ENCODE data around the gene TNNT2.

TNNT2 gene

DNA sequence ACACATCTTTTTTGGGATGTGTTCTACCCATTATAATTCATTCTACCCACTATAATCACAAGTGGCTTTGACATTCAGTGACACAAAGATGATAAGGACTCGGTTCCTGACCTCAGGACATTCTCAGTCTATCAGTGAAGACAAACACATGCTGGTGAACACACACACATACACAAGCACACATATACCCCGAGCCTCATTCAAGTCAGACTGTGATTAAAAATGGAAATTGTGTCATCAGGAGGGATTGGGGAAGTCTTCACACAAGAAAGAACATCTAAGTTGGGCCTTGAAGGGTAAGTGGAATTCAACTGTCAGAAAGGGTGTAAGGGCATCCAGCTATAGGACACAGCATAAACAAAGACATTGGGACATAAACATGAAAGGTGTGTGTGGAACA, 24.2 kb upstream of the TNNT2 start:
- DNase-seq, result no peak

DNA sequence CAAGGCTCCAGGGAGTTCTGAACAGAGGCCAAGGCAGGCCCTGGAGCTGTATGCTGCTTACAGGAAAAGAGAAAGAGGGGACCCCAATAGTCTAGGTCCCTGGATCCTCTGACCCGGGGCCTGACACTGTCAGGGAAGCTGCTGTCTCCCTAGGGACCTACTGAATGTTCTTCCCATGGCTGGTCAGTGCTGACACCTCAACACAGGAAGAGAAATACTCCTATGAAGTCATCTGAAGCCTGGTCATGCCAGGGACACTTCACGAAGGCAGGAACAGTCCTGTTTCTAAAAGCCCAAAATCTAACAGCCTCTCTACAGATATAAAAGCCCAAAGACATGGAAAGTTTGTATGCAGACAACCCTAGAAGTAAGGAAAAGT, 23.4 kb upstream of the TNNT2 start:
- no peak for DNase-seq

DNA sequence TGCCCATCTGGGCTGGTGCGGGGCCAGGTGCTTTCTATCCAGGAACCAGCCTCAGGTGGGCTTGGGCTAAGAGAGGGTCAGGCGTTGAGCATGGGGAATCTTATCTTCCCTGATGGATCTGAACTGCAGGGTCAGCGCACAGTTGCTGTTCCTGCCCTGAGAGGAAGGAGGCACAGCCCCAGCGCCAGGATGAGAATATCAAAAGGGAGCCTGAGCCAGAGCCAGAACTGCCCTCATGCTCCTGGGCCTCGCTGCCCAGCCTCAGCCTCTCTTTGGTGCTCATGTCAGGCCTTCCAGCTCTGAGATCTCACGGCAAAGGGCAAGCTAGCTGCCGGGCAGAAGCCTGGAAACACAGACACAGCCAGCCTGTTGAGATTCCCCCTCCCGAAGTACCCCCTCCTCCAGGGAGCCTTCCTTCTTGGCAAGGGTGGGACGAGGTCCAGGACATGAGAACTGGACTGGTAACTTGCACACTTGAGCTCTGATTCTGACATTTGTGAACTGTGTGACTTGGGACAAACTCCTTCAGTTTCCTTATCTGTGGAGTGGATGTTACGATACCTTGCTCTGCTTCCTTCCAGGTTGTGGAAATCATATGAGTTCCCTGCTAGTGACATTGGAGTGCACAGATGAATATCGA, 22.9 kb upstream of the TNNT2 start:
- no peak for DNase-seq

DNA sequence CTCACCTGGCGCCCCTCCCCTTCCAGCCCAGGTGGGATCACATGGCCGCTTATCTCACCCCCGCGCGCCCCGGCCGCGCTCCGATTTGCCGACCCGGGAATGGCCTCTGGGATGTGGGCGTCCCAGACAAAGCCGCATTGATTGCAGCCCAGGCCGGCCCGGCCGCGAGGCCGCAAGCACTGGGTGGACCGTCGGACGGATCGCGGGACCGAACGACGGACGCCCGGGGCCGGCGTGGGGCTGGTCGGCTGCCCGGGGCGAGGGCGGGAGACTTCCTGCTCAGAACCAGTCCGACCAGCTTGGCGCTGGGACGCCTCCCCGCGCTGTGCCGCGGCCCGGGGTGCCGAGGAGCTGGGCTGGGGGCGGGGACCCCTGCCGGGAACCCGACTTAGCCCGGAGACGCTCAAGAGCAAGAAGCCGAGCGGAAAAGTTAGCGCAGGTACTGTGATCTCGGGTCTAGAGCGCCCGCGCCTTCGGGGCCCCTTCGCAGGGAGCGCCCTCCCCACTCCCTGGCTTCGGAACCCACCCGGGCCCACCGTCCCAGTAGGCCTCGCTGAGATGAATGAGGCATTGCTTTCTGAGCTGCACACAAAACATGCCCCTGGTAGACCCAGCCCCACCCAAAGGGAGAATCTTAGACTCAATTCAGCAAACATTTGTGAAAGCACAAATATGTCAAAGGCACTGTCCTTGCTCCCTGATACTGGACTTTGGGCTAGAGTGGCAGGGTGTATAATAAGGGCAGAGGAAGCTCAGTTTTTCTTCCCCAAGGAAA, 22.1 kb upstream of the TNNT2 start:
- DNase-seq, result no peak

DNA sequence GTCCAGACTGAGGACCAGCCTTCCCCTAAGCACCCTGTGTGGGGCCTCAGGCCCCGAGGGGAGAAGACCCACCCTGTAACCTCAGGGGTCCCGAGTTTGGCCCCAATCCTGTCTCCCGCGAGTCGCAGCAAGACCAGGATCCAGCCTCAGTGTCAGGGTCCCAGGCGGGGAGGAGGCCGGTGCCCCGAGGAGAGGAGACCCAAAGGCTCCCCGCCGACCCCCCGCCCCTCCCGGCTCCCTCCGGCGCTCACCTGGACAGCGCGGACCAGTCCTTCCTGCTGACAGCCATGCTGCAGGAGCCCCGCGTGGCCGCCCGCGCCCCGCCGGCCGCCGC, 21.5 kb upstream of the TNNT2 start, which contains the start of gene LAD1:
TSS of gene LAD1 (minus strand) at position 307 of the 334 bp plus-strand sequence. CDS start at position 289, 18 bp downstream.
- DNase-seq, result no peak

DNA sequence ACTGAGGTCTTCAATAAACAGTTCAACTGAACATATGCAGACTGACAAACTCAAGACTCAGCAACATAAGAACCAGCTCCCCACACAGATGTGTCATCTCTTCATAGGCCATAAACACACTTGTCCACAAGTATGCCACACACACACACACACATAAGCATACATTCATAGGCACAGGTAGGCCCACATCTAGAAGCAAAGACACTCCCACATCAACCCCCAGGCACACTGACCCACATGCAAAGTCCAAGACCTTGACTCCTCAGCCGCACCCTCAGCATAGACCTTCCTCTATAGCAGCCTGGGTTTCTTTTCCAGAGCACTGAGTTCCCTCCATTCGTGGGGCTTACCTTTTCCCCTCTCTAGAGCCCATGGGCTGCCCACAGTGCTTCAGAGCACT, 20.2 kb upstream of the TNNT2 start:
- no peak for DNase-seq

DNA sequence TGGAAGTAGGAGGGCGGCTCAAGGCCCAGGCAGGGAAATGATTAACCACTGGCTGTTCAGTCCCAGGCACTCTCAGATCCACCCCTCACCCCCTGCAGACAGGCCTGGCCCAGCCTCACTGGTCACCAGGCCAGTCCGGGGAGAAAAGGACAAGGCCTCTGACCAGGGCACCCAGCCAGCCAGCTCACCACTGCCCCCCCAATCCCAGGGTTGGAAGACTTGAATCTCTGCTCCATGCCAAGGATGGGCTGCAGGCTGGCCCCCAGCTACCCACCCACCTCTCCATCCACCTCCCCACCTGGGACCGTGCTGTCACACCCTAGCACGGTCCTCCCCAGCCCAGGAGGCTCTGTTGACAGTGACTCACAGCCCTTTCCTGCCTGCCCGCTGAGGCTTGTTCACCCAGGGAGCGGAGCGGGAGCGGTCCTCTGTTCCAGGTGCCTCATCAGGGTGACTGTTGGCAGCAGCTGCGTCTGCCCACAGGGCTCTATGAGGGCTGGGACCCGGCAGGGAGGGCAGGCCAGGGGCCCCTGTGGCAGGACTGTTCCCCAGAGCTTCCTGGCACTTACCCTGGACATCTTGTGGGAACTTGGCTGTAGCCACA, 19.5 kb upstream of the TNNT2 start:
- DNase-seq, result no peak

DNA sequence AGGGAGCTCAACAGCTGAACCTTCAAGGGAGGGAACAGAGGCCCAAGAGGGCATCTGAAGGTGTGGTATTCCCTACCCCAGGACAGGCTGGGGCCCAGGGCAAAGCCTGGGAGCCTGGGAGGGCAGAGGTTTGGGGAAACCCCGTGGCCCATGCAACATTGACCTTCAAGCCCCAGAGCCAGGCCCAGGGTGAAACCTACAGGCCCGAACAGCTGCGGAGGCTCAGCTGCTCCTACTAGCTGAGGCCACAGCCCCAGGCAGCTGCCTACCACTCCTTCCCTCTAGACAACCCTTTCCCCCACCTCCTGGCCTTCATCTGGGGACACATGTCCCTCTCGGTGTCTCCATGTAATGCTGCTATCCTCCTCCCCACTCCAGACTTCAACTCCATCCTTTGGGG, 18.5 kb upstream of the TNNT2 start:
- no peak for DNase-seq

DNA sequence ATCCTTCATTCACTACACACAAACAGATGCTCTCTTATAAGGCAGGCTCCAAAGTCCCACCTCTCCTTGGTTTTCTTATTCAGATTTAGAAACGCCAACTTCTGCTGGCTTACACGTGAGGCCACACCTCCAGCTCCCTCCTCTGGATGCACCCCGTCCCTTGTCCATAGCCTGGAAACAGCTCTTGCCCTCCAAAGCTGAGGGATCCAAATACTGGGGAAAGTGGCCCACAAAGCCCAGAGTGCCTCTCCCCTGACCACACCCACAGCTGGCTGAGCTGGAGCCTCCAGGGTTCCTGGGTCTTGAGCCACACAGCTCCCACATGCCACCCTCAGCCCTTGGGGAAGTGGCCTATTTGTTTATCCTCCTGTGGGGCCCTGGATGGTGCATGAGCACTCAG, 17.1 kb upstream of the TNNT2 start:
- DNase-seq, result no peak

DNA sequence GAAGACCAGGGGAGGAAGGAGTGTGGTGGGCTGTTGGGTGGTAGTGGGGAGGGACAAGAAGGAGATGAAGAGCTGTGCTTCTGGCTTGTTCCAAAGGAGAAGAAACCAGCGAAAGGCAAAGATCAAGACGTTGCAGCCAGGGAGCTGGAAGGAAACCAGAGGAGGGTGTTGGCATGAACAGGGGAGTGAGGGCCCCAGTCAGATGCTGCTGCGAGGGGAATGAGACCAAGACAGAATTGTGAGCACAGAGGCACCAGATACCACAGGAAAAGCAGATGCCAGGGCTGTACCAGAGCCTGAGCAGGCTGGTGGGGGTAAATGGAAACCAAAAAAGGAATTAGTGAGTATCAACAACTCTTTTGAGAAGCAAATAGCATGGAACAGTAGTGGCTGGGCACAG, 15.6 kb upstream of the TNNT2 start:
- DNase-seq, result no peak

DNA sequence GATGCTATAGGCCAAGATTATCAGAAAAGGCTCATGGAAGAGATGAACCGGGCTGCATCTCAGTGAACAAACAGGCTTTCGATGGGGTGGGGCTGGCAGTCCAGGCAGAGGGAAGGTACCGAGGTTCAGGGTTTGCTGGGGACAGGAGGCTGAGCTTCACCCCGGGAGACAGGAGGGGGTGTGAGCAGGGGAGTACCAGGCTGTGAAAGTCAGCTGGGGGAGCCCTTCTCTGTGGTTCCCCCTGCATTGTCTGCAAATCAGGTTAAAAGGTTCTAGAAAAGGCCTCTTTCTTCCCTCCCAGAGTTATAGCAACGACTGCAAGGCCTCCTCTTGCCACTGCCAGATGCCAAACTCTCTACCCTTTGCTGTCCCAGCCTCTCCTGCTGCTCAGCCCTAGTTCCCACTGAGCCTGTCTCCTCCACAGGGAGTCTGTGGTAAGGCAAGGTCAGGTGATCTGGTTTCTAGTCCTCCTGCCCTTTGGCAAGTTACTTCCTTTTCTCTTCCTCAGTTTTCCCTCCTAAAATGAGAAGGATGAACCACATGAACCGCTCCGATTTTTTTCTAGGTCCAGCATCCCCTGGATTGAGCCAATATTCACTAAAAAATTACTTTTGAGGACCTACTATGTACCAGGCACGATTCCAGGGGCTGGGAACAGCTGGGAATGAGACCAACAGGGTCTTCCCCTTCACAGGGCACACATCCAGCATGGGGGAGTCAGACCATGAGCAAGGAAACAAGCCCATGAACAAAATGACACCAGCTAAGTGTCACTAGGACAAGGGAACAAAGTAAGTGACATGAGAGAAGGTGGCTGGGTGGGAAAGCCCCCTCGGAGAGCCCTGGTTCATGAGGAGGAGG, 14.4 kb upstream of the TNNT2 start:
- DNase-seq, result no peak

DNA sequence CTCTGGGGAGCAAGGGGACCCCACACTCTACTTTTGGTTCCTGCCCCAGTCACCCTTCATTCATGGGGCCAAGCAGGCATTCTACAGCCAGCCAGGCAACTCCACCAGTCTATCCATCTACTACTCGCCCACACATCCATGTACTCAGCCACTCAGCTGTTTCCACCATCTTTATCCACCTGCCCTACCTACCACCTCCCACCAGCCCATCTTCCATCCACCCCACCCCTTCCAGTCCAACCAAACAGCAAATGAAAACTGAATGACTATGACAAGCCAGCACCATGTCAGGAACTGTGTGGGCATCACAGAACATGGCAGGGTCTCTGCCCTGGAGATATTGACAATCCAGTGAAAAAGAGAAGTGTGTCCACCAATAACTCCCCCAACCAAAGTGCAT, 13.7 kb upstream of the TNNT2 start:
- no peak for DNase-seq

DNA sequence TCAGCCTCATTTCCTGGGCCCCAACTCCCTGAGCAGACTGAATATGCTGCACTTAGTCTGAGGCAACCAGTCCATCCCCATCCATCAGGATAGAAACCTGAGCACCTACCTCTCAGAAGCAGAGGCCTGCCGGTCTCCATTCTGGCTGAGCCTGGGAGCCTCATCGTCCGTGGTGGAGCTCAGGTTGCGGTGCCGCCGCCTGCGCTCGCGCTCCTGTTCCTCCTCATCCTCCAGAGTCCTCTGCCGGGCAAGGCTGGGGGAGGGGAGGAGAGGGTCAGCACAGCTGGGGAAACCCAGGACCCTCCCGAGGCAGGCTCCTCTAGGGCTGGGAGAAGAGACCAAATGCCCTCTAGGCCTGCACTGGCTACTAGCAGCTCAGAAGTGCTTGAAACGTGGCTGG, 11.6 kb upstream of the TNNT2 start:
- DNase-seq, result no peak

DNA sequence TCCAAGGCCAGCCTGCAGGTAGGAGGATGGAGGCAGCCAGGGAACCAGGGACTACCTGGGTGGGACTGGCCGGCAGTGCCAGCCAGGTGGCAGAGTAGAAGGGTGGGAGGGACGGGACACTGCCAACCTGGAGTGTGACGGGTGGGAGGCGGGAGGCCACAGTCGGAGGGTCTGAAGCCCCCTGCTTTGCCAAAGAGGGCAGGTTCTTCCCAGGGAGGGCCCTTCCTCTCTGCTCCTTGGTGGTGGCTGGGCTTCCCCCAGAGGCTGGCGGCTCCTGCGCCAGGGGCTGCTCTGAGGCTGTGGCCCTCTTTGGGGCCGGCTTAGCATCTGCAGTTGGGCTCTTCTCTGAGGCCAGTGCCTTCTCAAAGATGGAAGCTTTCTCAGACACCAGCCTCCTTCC, 8.7 kb upstream of the TNNT2 start:
- no peak for DNase-seq

DNA sequence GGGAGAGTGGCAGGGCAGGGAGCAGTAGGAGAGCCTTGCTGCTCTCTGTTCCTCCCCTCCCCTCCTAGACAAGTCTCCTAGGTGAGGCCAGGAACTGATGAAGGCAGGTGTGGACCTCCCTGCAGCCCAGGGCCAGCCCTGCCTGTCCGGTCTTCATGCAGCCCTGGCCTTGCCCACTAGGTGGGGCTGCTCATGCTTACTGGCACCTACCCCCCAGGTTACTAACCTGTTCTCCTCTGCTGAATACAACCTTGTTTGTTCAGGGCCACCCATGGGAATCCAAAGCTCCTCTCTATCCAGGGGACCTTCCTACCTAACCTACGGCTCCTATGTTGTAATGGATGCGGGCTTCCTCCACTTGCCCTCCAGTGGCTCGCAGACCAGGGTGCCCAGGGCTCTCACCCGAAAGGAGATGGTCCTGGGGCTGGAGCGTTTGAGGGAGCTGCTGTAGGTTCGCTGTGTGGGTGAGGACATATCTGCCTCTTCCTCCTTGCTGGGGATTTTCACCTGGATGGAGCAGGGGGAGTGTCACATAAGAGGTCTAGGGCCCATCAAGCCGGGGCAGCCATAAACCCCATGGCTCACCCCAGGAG, 7.9 kb upstream of the TNNT2 start:
- DNase-seq, result peak; percentile 16

DNA sequence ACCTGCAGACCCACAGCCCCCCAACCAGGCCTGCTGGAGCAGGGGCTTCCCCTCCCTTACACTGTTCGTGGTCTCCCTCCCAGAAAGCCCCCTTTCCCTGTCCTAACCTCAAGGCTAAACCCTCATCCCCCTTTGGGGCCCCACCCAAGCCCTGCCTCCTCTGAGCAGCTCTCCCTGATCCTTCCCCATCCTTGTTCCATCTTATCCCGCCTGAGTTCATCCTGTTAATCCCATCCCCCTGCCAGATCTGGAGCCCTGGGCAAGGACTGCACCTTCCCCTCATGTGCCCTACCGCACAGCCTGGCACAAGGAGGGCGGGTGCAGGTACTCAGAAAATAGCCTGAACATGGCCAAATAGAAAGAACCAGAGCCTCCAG, 6.9 kb upstream of the TNNT2 start:
- DNase-seq, result no peak

DNA sequence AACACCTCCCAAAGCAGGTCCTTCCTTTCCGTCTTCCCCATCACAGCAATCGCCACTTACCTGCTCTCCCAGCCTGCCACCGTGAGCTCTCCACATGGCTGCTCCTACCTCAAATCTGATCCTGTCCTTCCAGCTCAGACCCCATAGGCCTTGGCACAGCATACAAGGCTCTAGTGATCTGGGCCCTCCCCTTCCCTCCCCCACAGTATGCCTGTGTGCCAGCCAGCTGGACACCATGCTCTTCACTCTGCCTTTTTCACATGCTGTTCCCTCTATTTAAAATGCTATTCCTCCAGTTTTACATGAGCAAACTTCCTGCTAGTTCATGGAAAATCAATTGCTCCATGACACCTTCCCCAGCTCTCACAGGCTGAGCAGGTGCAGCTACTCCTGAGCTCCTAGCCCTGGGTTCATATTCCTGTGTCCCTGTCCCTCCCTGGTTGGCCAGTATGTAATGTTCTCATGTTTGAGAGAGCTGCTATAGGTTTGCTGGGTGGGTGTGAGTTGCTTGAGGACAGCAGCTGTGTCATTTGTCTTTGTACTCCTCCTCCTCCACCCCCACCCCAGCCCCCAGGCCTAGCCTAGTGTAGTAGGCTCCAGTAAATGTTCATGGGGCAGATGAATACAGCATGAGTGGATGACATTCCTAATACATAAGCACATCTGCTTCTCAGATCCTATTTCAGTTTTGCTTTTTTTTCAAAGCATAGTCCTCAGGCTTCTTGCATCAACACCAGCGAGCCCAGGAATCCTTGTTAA, 6.3 kb upstream of the TNNT2 start:
- DNase-seq, result no peak

DNA sequence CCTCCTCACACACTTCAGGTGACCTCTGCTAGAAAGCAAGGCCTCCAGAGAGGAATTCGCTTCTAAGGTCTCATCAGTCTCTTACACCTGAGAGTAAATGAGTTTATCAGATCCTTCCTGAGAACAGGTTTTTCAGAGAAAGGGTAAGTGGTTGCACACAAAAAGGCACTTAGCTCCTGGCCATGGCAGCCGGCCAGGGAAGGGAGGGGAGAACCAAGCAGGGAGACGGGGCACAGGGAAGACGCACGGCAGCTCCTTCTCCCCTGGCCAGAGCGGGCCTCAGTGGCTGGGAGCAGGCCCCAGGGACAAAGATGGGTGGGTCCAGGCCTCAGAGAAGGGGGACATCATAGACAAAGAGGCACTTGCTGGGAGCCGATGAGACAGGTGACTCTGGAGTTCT, 3.6 kb upstream of the TNNT2 start:
- DNase-seq, result no peak

DNA sequence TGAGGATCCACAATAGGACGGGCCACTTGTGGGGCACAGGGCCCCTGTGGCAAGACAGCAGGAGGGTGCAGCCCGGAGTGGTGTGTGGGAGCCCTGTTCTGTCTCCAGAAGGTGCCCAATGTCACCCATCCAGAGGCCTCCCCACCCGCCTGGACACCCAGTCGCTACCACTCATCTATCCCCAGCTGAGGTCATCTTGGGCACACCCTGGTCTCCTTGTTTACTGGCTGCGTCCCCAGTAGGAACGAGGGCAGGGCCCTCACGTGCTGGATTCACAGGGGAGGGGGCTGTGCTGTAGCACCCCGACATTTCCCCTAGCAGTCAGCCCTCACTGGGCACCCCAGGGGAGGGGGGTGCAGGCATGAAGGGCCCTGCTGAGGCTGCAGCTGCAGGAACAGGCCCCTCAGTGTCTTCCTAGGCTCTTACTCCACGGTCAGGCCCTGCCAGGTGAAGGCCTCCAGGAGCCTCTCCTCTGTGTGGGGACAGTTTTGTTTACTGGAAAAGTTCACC, 2.3 kb upstream of the TNNT2 start:
- no peak for DNase-seq

DNA sequence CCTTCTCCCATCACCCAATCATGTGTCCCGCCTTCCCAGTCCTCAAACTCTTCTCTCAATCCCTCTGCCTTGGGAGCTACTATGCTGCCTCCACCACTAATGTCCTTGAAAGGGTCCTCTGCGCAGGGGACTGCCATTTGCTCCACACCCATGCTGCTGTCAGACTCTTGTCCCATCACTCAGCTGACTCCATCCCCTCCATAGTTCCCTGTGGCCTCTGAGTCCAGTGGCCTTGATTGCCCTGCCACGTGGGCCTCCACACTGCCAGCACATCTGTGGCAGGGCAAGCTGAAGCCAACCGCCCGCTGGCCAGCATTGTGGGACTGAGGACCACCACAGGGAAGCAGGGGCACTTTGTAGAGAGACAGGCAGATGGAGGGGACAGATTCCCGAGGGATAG, 1.3 kb upstream of the TNNT2 start:
- DNase-seq, result no peak

DNA sequence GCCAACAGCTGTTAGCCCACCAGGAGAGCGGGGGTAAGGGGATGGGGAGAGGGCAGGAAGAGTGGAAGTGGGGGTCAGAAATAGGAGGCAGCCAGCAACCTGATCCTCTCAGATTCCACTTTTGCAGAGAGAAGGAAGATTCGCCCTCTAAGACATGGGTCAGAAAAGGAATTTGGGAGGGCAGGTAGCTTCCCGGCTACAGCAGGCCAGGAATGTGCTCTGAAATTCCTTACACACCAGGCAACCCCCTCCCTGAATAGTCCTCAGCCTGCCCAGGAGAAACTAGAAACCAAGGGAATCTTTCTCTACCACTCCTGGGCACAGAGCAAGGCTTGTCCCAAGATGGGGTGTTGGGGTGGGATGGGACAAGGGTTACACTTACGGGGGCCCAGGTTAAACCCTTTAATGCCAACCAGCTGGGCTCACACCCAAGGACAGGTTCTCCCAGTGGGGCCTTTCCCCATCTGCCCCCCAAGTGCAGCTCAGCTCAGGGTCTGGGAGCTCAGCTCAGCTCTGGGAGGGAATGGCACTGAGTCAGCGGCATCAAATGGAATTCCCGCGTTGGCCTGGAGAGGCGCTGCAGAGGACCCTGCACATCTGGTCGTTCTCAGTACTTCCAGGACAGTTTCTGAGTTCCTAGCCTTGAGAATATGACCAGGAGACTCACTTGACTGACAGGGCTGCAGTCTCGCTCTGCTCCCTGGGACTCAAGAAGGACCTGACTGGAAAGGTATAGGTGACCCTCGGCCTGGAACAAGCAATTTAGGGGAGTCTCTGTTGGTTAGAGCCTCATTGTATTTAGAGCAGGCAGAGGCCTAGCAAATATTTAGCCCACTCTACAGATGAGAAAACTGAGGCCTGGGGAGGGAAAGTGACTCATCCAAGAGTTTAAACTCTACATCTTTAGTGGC, 761 bp downstream of the TNNT2 start:
- DNase-seq, result no peak
